Measurements from ENCODE around the gene COL25A1. TPM values are rescaled to one million over a fixed set of nuclear protein-coding genes. Genes with fewer than 3 reads are reported as not detected.

Gene COL25A1
- total RNA-seq, 1 donor from 2014 or later = 10.4 TPM

DNA sequence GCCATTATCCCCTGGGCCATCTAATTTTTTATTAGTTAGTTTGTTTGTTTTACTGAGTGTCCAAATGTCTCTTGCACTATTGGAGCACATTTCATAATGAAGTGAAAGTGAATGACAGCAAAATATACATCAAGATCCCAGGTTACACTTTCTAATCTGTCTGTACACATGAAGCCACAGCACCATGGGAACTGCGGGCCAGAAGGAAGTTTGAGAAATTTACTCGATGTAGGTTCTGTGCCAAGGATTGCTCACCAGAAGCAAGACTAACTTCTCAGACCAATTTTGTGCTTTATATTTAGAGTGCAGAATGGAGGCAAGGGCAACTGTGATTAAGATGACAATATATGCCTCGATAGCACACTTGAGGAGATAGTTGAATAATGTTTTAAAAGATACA is 258.0 kb downstream of the COL25A1 start:
- TF ChIP-seq, protein P1, sequence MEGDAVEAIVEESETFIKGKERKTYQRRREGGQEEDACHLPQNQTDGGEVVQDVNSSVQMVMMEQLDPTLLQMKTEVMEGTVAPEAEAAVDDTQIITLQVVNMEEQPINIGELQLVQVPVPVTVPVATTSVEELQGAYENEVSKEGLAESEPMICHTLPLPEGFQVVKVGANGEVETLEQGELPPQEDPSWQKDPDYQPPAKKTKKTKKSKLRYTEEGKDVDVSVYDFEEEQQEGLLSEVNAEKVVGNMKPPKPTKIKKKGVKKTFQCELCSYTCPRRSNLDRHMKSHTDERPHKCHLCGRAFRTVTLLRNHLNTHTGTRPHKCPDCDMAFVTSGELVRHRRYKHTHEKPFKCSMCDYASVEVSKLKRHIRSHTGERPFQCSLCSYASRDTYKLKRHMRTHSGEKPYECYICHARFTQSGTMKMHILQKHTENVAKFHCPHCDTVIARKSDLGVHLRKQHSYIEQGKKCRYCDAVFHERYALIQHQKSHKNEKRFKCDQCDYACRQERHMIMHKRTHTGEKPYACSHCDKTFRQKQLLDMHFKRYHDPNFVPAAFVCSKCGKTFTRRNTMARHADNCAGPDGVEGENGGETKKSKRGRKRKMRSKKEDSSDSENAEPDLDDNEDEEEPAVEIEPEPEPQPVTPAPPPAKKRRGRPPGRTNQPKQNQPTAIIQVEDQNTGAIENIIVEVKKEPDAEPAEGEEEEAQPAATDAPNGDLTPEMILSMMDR (IDR thresholded peaks at IDR 0.05; ENCODE audit: insufficient read depth, low read depth, low read length) = no peak
- TF ChIP-seq EZH2 (IDR thresholded peaks at IDR 0.05; ENCODE audit: insufficient read depth, low read length) = no peak
- no peak overlapping the region for H3K4me3 ChIP-seq (ENCODE audit: insufficient read depth, low read depth, low read length)
- Mint-ChIP-seq H3K27ac (ENCODE audit: unreplicated experiment) (no peak overlapping the region), H3K4me1 (ENCODE audit: low read depth, unreplicated experiment) (peaks cover 32% of the 10 kb centered on the region), H3K27me3 (ENCODE audit: low read depth, unreplicated experiment) (no peaks in the 10 kb centered on the region), H3K9me3 (ENCODE audit: unreplicated experiment) (no peaks in the 10 kb centered on the region), H3K36me3 (ENCODE audit: low read depth, unreplicated experiment) (no peaks in the 10 kb centered on the region), H3K4me3 (ENCODE audit: unreplicated experiment) (no peak overlapping the region)
- no peak overlapping the region for H3K9ac ChIP-seq (ENCODE audit: low read length)
- peaks cover 5% of the 10 kb centered on the region for H3K4me1 ChIP-seq (ENCODE audit: insufficient read depth, low read length)
- no peaks in the 10 kb centered on the region for H4K20me1 ChIP-seq (ENCODE audit: insufficient read depth, low read length)
- no peak overlapping the region for H2AFZ ChIP-seq (ENCODE audit: low read depth, low read length)
- no peaks in the 10 kb centered on the region for H3K36me3 ChIP-seq (ENCODE audit: insufficient read depth, low read length)
- FAIRE-seq (no peak), DNase-seq (ENCODE audit: low read depth) (no peak)
- no peak overlapping the region for H3K4me2 ChIP-seq (ENCODE audit: low read length)
- H3K9me3 ChIP-seq (ENCODE audit: insufficient read depth, low read depth, low read length) = no peaks in the 10 kb centered on the region
- no peaks in the 10 kb centered on the region for H3K27me3 ChIP-seq (ENCODE audit: insufficient read depth, low read length)
- no peaks in the 10 kb centered on the region for H3K79me2 ChIP-seq (ENCODE audit: insufficient read depth, low read length)
- H3K27ac ChIP-seq (ENCODE audit: low read depth, low read length) = no peak overlapping the region

DNA sequence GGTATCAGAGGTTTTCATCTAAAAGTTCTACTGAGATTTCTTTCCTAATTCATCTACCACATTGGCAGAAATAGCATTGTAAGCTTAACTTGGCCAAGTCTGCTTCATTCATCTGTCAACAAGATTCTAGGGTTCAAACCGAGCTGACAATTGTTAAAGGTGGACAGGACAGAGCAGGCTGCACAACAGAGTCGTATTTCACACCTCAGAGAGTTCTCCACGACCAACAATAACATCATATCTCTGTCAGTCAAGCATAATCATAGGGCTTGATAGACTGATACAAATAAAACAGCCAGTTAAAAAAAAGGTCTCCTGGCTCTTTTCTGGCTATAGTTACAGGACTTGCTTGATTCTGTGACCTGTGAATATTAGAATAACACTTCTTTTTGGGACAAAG is 259.2 kb downstream of the COL25A1 start:
- no peaks in the 10 kb centered on the region for H3K36me3 ChIP-seq (ENCODE audit: insufficient read depth, low read length)
- H3K4me2 ChIP-seq (ENCODE audit: low read length) = no peak overlapping the region
- no peaks in the 10 kb centered on the region for H3K36me3 Mint-ChIP-seq (ENCODE audit: low read depth, unreplicated experiment)
- no peak overlapping the region for H3K27ac Mint-ChIP-seq (ENCODE audit: unreplicated experiment)
- H3K79me2 ChIP-seq (ENCODE audit: insufficient read depth, low read length) = no peaks in the 10 kb centered on the region
- peaks cover 5% of the 10 kb centered on the region for H3K4me1 ChIP-seq (ENCODE audit: insufficient read depth, low read length)
- H3K27me3 ChIP-seq (ENCODE audit: insufficient read depth, low read length) = no peaks in the 10 kb centered on the region
- TF ChIP-seq, protein P1 (IDR thresholded peaks at IDR 0.05; ENCODE audit: insufficient read depth, low read depth, low read length) = no peak
- TF ChIP-seq EZH2 (IDR thresholded peaks at IDR 0.05; ENCODE audit: insufficient read depth, low read length) = no peak
- no peak overlapping the region for H2AFZ ChIP-seq (ENCODE audit: low read depth, low read length)
- H3K4me3 ChIP-seq (ENCODE audit: insufficient read depth, low read depth, low read length) = no peak overlapping the region
- no peak overlapping the region for H3K9ac ChIP-seq (ENCODE audit: low read length)
- H3K4me1 Mint-ChIP-seq (ENCODE audit: low read depth, unreplicated experiment) = peaks cover 37% of the 10 kb centered on the region
- H3K9me3 Mint-ChIP-seq (ENCODE audit: unreplicated experiment) = peaks cover 3% of the 10 kb centered on the region
- no peaks in the 10 kb centered on the region for H3K27me3 Mint-ChIP-seq (ENCODE audit: low read depth, unreplicated experiment)
- FAIRE-seq = no peak
- no peak overlapping the region for H3K4me3 Mint-ChIP-seq (ENCODE audit: unreplicated experiment)
- H3K9me3 ChIP-seq (ENCODE audit: insufficient read depth, low read depth, low read length) = no peaks in the 10 kb centered on the region
- no peaks in the 10 kb centered on the region for H4K20me1 ChIP-seq (ENCODE audit: insufficient read depth, low read length)
- H3K27ac ChIP-seq (ENCODE audit: low read depth, low read length) = no peak overlapping the region
- DNase-seq (ENCODE audit: low read depth) = no peak

GRCh38 chr4:109041463-109042360 is 260.7 kb downstream of the COL25A1 start:
- H3K27ac ChIP-seq (ENCODE audit: low read depth, low read length) = no peak overlapping the region
- H3K27me3 ChIP-seq (ENCODE audit: insufficient read depth, low read length) = no peaks in the 10 kb centered on the region
- no peak for TF ChIP-seq EZH2 (IDR thresholded peaks at IDR 0.05; ENCODE audit: insufficient read depth, low read length)
- TF ChIP-seq, protein P1 (IDR thresholded peaks at IDR 0.05; ENCODE audit: insufficient read depth, low read depth, low read length) = no peak
- H3K9me3 ChIP-seq (ENCODE audit: insufficient read depth, low read depth, low read length) = no peaks in the 10 kb centered on the region
- peaks cover 3% of the 10 kb centered on the region for H3K9me3 Mint-ChIP-seq (ENCODE audit: unreplicated experiment)
- peaks cover 31% of the 10 kb centered on the region for H3K4me1 Mint-ChIP-seq (ENCODE audit: low read depth, unreplicated experiment)
- H3K27me3 Mint-ChIP-seq (ENCODE audit: low read depth, unreplicated experiment) = no peaks in the 10 kb centered on the region
- no peaks in the 10 kb centered on the region for H3K36me3 ChIP-seq (ENCODE audit: insufficient read depth, low read length)
- H3K4me3 ChIP-seq (ENCODE audit: insufficient read depth, low read depth, low read length) = no peak overlapping the region
- H4K20me1 ChIP-seq (ENCODE audit: insufficient read depth, low read length) = no peaks in the 10 kb centered on the region
- no peaks in the 10 kb centered on the region for H3K36me3 Mint-ChIP-seq (ENCODE audit: low read depth, unreplicated experiment)
- H3K79me2 ChIP-seq (ENCODE audit: insufficient read depth, low read length) = no peaks in the 10 kb centered on the region
- H2AFZ ChIP-seq (ENCODE audit: low read depth, low read length) = no peak overlapping the region
- FAIRE-seq (no peak), DNase-seq (ENCODE audit: low read depth) (peak; percentile 82)
- H3K4me3 Mint-ChIP-seq (ENCODE audit: unreplicated experiment) = peak overlapping the region; percentile 10
- H3K9ac ChIP-seq (ENCODE audit: low read length) = no peak overlapping the region
- H3K4me2 ChIP-seq (ENCODE audit: low read length) = peak overlapping the region; percentile 29
- H3K4me1 ChIP-seq (ENCODE audit: insufficient read depth, low read length) = peaks cover 5% of the 10 kb centered on the region
- H3K27ac Mint-ChIP-seq (ENCODE audit: unreplicated experiment) = peak overlapping the region; percentile 97

Data from astrocyte (in vitro differentiated cells and primary cell).